ENCODE results near the gene RGL2.

RGL2 gene

DNA sequence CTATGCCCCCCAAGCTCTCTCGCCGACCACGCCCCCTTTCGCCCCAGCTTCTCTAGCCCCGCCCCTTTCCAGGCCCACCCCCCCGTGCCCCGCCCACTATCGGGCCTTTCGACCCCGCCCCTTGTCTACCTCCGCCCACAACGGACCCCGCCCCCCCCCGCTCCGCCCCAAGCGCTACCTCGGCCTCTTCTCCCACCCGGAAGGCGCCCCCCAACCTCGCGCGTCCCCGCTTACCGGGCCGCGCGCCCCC, 18.6 kb upstream of the RGL2 start:
- no peak for DNase-seq (ENCODE audit: low read depth, low spot score)

DNA sequence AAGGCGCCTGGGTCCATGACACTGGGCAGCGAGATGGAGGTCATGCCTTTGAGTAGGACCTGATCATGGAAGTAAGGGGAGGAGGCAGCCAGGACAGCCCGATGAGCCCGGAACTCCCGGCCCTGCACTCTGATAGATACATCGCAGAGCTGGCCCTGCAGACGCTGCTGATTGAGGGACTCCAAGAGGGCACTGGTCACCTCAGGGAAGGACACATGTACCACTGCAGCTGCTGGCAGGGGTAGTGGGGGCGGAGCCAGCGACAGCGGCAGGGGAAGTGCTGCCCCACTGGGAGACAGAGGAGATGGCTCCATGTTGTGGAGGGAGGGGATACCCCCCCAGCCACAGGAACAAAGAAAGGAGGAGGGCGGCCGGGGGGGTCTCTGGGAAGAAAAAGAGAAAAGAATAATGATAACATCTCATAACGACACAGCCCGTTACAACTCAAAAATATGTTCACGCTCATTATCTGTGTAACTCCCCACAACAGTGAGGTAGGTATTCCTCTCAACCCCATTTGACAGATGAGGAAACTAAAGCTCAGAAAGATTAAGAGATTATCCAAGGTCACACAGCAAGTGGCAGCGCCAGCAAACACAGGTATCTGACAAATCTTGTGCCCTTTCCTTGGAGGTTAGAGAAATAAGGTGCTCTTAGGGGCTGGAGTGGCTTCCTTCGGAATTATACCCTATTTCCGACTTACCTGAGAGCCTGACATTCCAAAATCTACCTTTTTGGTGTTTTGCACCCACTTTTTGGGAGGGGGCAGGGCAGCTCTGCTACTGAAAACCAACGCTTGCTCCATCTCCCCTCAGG, 18.1 kb upstream of the RGL2 start:
- DNase-seq (ENCODE audit: low read depth, low spot score): no peak

DNA sequence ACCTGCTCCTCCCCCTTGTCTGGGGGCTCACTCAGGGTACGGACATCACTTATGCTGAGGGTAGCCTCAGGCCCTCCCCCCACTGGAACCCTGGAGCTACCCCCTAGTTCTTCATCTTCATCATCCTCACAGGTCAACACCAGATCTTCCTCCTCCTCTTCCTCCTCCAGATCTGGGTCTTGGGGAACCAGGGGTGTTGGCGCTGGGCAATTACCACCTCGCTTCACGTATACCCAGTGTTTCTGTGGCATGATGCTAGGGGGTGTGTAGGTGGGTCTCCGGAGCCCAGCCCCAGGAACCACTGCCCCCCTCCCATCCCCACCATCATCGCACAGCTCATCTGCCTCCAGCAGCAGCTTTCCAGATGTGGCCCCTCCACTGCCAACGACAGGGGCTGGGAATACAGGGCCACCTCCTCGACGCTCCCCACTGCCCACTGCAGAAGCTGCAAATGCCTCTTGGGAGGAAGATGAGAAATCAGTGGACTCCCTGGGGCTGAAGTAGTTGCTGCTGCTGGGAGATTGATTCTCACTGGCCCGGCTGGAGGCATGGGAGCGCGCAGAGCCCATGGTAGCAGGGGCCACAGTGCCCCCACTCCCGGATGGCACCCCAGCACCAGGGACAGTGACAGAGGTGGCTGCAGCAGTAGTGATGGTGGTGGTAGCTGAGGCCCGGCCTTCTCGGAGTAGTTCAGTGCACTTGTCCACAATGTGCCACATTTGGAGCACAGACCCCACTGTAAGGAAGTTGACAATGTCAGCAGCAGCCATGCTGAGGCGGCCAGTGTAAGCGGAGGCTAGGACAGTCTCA, 17.3 kb upstream of the RGL2 start:
- DNase-seq (ENCODE audit: low read depth, low spot score): no peak

DNA sequence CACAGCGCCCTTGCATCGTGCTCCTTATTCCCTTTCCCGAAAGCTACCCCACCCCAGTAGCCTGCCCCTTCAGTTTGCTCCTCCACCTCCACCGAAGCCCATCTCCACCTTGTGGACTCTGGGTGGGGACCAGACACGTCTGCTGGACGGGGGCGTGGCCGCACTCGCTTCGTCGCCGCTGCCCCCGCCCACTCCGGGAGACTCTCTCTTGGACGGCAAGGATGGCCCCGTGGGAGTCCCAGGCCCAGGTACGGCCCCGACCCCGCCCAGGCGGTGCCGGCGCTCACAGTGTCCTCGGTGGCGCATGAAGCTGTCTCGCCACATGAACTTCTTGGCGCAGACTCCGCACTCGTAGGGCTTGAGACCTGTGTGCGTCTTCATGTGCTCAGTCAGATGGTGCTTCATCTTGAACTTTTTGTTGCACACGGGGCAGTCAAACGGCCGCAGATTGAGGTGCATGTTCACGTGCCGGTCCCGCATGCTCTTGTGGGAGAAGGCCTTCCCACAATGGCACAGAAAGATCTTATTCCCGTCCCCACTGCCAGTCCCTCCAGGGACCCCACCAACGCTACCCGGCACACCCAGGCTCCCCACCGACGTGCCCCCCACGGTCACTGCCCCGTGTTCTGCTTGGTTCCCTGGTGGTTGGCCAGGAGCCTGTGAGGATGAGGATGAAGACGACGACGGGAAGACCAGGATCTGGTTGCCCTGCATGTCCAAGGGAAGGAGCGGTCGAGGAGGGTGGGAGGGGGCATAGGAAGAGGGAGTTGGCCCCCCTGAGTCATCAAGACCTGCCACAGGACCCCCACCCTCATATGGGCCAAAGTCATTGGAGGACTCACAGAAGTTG, 16.4 kb upstream of the RGL2 start:
- no peak for DNase-seq (ENCODE audit: low read depth, low spot score)

DNA sequence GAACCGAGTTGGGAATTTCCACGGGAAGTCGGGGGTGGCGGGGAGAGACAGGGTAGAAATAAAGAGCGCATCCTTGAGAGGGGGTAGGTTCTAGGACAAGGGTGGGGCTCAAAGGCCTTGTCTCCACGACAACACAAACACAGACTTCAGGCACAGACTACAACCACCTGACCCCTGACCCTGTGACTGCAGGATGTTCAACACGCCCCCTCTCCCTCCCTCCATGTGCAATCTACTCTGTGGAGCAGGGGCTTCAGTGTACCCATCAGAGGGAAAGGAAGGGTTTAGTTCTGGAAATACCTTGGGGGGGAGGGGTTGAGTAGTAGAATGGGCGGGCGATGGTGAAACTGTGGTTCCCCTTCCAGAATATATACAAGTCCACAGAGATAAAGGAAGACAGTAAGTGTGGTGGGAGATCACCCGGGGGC, 15.8 kb upstream of the RGL2 start:
- DNase-seq (ENCODE audit: low read depth, low spot score): peak; percentile 14

DNA sequence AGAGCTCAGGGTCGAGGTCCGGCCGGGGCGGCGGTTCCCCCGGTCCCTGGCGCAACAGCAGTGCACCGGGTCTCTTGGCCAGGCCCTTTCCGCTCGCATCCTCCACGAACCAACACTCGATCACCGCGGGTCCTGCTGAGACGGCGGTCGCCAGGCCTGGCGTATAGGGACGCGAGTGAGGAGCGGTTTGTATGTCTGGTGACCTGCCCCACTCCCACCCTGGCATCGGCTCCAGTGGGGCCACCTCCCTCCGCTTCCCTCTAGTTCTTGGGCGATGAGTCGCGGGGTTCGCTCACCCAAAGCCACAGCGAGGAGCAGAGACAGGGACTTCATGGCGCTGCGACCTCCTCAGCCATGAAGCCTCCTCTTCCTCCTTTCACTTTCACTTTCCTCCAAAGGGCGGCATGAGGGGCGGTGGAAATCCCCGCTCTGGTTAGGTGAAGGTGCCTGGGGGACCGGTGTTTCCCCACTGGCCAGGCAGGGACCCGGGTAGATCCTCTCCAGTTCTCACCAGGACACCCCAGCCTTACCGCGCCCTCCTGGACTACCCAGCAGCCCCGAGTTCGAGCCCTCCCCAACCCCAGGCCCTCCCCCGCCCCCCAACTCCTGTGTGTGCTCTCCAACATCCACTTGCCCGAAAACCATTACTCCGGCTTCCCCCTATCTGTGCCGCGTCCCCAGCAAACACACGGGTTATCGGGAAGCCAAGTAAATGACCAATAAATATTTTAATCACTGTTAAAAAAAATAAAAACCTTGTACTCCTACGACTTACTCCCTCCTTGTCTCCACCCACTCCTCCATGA, 15.2 kb upstream of the RGL2 start, which contains the start of gene TAPBP:
Gene TAPBP, minus strand, starts transcription at position 370 of the 806 bp plus-strand sequence. Its CDS starts 37 bp downstream, at position 333.
- peak; percentile 72 for DNase-seq (ENCODE audit: low read depth, low spot score)

DNA sequence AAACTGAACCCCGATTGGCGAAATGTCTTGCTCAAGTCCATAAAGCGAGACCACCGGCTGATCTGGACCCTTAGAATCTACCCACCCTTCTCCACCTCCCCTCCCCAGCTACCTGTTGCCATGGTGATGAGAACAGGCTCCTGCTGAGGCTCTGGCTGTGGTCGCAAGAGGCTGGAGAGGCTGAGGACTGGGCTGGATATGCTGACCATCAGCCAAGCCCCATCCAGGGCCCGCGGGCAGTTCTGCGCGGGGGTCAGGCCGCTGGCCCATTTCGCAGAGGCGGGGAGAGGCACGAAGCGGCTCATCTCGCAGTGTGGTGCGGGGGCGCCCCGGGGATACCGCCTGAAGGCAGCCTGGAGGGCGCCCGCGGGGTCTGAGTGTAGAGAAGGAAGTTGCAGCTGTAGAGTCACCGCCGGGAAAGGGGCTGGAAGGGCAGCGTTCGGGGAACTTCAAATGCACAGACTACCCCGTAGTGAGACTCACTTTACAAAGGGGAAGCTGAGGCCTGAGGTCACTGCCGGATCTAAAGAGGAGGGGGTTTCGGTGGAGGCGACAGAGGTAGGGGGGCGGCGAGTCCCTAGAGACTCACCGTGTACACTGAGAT, 14.5 kb upstream of the RGL2 start:
- DNase-seq (ENCODE audit: low read depth, low spot score): no peak

DNA sequence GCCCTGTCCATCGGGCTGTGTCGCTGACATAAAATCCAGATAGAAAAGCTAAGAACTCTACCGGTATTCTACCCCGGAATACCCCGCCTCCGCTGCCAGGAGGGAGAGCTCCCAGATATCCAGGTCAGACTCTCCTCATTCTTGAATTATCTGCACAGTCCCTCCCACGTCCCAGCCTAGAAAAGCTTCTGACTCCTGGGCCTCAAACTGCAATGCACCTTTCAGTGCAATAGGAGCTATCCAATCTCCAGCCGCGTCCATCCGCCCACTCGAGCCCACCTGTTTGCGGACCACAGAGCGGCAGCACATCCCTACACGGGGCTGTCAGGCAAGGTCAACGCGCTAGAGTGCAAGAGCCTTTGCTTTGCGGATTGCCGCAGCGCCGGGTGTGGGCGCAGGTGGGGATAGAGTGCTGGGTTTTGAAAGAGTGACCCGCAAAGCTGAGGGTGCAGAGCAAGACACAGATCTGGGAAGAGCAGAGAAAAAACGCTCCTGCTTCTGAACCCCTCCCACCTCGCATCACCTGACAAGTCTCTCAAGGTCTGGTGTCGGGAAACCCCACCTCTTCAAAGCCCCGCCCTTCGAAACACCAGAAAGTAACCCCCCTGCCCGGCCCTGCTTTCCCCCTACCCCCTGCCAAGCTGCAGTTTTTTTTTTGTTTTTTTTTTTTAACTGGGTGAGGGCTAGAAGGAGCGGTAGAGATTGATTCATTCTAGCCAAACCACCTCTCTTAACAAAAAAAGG, 13.8 kb upstream of the RGL2 start:
- peak; percentile 71 for DNase-seq (ENCODE audit: low read depth, low spot score)

DNA sequence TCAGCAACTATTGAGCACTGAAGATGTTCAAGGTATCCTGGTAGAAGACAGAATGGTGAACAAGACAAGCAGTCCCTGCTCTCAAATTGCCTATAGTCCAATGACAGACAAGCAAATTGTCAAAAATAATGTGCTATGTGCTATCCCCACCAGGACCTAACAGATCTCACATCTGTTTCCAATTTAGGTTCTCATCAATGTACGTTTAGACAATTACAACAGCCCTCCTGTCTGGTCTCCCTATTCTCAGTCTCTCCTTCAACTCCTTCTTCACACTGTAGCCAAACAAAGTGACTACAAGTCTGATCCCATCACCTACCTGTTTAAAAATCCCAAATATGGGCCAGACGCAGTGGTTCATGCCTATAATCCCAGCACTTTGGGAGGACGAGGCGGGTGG, 7.6 kb upstream of the RGL2 start:
- no peak for DNase-seq (ENCODE audit: low read depth, low spot score)

DNA sequence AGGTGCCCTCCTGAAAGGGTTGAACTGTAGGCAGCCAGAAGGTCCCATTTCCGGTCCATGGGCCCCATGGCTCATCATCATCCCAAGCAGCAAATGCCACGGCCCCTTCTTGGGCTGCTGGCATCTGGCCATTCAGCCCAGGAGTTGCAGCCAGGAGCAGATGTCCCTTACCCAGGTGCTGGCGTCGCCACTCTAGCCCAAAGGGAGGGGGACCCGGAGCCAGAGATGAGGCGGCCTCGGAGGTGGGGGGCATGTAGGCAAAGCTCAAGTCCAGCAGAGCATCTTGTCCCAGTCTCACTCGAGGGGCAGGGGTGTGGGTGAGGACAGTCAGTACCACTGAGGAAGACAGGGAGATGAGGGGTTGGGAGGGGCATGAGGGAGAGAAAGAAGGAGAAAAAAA, 6.3 kb upstream of the RGL2 start:
- DNase-seq (ENCODE audit: low read depth, low spot score): no peak

DNA sequence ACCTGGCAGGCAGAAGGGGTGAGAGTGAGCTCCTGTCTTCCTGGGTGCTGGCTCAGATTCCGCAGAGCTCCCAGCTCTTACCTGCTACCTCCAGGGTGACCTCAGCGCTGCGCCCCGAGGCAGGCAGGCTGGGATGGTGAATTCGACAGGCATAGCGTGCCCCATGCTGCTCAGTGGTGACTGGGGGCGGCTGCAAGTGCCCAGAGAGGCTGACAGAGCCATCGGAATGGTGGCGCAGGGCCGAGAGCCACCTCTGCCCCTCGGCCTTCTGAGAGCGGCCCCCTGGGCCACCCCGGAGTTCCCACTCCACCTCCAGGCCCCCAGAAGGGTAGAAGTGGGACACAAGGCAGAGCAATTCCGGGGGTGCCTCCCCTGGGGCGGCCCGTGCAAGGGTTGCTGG, 5.5 kb upstream of the RGL2 start:
- no peak for DNase-seq (ENCODE audit: low read depth, low spot score)

DNA sequence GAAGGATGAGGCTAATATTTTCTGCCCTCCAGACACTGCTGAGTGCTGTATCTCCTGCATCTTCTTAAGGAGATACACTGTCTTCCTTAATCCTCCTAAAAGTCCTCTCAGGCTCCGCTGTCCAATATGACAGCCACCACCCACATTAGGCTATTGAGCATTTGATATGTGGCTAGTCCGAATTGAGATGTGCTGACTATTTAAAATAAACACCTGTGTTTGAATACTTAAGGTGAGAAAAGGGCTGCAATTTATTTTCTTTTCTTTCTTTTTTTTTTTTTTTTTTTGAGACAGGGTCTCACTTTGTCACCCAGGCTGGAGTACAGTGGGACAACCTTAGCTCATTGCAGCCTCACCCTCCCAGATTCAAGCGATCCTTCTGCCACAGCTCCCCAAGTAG, 3.1 kb upstream of the RGL2 start:
- no peak for DNase-seq (ENCODE audit: low read depth, low spot score)

DNA sequence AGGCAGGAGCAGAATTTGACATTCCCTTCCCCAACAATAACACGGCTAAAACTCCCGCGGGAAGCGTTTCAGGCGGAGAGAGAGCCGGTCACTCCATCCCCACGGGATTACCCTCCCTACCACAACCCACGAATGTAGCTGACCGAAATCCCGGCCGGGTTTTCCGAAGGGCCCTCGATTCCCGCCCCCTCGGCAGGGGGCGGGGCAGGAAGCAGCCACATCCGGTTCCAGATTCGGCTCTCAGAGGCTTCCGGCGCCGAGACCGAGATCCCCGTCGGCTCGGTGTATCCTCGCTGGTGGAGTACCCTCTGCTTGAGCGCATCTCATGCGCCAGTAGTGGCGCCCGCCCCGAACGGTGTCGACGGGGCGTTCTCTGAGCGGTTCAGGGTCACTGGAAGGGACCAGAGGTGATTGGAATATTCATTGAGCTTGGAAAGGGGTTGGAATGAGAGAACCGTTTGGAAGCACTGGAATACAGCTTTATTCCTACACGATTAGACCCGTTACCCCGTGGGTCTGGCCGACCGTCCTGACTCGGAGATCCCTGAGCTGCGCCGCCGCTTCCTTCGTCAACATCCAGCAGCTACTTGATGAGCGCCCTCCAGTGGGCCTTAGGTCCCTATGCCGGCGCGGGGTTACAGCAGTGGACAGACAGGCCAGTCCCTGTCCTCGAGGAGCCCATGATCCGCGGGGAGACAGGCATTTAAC, 649 bp upstream of the RGL2 start:
- peak; percentile 77 for DNase-seq (ENCODE audit: low read depth, low spot score)

DNA sequence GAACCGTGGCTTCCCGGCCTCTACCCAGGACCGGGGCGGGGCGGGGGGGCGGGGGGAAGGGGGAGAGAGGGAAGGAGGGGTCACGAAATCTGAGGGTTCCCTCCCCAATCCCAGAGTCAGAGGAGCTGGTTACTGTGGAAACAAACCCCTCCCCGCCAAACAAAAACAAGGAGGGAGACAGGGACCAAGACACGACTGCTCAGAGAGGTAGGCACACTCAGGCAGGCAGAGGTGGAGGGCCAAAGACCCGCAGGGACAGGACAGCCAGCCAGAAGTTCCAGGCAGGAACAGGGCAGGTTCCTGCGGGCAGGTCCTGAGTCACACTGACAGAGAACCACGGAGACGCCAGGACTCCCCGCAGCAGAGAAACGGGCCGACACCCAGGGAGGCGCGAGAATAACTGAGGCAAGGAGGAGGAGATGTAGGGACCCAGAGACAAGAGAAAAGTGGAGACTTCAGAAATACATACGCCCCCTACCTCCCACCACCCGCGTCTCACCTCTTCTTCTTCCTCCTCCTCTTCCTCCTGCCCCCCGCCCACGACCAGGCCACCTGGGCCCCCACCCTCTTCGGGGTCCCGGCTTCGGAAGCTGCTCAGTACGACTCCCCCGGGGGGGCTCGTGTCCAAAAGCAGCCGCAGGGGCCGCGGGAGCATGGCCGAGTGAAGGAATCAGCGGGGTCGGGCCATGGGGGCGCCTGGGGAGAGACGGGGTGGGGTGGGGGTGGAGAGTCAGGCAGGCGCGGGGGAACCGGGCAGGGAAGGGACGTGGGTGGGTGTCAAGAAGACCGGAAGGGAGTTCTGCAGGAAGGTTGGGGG, 578 bp downstream of the RGL2 start:
- no peak for DNase-seq (ENCODE audit: low read depth, low spot score)

DNA sequence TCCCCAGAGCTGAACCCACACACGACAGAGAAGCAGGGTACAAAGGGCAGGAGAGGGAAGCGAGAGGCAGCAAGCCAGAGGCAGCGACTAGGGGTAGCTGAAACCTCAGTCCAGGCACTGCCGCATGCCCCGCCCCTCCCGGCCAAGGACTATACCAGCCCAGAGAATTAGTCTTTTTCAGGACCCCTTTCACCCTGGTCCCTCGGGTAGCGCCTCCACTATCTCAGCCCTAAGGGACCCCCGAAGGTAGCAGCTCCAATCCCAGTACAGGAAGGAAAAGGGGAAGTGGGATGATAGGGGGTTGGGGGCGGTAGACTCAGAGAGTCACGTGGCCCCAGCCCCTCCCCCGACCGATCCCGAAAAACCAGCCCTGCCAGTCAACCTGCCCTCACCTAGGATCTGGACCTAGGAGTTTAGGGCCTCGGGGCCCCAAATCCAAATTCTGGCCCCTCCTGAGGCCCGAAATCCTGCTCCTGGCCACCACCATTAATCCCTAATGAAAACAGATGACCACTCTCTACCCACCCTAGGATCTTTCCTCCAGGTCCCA, 1.3 kb downstream of the RGL2 start:
- DNase-seq (ENCODE audit: low read depth, low spot score): no peak

DNA sequence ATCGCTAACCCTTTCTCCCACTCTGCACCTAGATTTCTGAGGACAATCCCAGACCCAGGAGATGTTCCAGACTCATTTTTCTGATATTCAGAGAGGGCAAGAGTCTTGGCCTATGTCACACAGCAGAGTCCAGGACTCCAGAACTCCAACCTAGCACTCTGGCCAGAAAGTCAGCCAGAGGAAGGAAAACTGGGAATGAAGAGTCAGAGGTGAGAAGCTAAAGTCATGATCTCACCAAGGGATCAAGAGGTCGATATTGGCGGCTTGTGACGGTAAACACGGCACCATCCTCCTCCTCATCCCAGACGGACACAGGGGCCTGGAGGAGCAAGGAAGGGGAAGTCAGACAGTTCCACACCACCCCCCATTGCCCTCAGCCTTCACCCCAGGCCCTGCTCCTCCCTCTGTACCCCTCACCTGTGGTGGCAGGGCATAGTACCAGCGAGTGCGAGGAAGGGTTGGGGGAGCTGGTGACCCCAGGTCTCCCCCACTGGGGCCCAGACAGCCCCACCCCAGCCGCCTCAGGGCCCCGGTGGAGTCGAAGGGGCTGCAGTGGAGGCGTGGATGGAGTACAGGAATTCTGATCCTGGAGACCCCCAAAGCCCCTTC, 1.8 kb downstream of the RGL2 start:
- DNase-seq (ENCODE audit: low read depth, low spot score): no peak

DNA sequence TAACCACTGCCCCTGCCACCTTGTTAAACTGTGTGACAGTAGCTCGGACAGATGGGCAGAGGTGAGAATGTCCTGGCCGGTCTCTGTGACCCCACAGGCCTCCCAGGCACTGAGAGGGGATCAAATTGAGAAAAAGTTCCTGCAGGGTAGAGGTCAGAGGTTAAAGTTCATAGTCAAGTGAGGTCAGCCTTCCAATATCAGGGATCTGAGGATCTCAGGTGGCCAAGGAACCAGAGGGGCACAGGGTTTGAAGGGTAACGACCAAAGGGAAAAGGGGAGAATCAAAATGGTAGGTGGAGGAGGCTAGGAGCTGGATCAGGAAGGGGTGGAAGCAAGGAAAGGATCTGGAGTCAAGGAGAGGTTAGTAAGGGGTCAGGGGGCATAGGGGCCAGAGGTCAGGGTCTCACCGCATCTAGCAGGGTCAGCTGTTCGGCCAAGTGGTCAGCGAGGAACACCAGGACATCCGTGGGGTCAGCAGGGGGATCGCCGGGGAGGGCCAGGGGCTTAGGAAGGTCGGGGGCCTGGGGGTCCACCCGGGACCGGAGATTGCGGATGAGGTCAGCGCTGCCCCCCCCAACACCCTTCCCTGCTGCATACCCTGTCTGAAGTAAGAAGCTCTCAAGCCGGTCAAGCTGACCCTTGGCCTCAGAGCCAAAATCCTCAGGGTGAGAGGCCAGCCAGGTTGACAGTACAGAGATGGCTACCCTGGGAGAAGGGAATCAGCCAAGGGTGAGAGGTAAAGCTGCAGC, 2.9 kb downstream of the RGL2 start:
- DNase-seq (ENCODE audit: low read depth, low spot score): no peak
